Measurements from ENCODE around the gene NCOA4.

DNA sequence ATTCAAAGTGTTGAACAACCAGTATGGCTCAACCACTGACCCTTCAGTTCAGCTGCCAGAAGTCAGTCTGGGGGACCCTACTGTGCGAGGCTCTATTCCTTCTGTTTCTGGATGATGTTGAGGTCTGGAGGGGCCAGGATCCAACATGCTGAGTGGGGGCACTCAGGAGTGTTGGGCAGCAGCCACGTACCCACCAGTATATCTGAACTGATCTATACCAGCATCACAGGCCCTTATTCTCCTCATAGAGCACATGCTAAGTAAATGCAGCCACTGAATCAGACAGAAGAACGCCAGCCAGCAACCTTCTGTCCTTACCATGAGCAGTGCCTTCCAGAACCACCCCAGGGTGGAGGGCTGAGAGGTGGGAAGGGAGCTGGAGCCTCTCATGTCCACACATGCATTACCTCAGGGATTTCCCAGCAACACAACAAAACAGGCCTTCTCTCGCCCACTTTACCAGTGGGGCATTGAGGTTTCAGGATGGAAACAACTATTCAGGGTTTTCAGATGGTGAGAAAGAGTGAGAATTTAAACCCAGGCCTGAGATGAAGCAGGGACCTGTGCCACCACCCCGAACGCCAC is 22.5 kb upstream of the NCOA4 start:
- TF ChIP-seq, protein P1, sequence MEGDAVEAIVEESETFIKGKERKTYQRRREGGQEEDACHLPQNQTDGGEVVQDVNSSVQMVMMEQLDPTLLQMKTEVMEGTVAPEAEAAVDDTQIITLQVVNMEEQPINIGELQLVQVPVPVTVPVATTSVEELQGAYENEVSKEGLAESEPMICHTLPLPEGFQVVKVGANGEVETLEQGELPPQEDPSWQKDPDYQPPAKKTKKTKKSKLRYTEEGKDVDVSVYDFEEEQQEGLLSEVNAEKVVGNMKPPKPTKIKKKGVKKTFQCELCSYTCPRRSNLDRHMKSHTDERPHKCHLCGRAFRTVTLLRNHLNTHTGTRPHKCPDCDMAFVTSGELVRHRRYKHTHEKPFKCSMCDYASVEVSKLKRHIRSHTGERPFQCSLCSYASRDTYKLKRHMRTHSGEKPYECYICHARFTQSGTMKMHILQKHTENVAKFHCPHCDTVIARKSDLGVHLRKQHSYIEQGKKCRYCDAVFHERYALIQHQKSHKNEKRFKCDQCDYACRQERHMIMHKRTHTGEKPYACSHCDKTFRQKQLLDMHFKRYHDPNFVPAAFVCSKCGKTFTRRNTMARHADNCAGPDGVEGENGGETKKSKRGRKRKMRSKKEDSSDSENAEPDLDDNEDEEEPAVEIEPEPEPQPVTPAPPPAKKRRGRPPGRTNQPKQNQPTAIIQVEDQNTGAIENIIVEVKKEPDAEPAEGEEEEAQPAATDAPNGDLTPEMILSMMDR (conservative IDR thresholded peaks at IDR 0.05; ENCODE audit: low read depth, low read length), result no peak
- TF ChIP-seq POLR2A (IDR thresholded peaks at IDR 0.05; ENCODE audit: low read depth, low read length), result no peak
- TF ChIP-seq, protein P2, sequence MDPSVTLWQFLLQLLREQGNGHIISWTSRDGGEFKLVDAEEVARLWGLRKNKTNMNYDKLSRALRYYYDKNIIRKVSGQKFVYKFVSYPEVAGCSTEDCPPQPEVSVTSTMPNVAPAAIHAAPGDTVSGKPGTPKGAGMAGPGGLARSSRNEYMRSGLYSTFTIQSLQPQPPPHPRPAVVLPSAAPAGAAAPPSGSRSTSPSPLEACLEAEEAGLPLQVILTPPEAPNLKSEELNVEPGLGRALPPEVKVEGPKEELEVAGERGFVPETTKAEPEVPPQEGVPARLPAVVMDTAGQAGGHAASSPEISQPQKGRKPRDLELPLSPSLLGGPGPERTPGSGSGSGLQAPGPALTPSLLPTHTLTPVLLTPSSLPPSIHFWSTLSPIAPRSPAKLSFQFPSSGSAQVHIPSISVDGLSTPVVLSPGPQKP (IDR thresholded peaks at IDR 0.05; ENCODE audit: borderline replicate concordance, low read depth, low read length), result no peak
- no peak for TF ChIP-seq RFX5 (IDR thresholded peaks at IDR 0.05; ENCODE audit: low read depth, low read length)

Measured in IMR-90 (cell line).